Measurements from ENCODE around the gene SNX32.

- TF ChIP-seq POLR2A (IDR thresholded peaks at IDR 0.05) = no peak
- no peak for TF ChIP-seq CTCF (IDR thresholded peaks at IDR 0.05)
Observed at GRCh38 chr11:65791719-65792213, 42.0 kb upstream of the SNX32 start.
